GM21723 (cell line): ENCODE measurements around the gene PTDSS2.
A peak's percentile ranks its signal among the peaks of the same experiment; 100 is the strongest.
"Not testable (repeated sequence)": the region's sequence is repeated elsewhere in the genome, so short reads cannot be mapped to it uniquely, and the experiment has no call there.

Source experiments
- ATAC-seq: cut with Tn5 transposase; IDR thresholded peaks from one replicate; pipeline ENCODE4 v1.9.1; 2021; ENCODE audit warnings: mild to moderate bottlenecking, moderate library complexity; ENCODE audit not compliant: unreplicated experiment

The PTDSS2 gene

GRCh38 chr11:429931-430456, 20.1 kb upstream of the PTDSS2 start:
- ATAC-seq, result no peak

GRCh38 chr11:431921-432320, 18.2 kb upstream of the PTDSS2 start:
- no peak for ATAC-seq

- ATAC-seq, result no peak
Measured at GRCh38 chr11:432501-433100, 17.5 kb upstream of the PTDSS2 start.

- ATAC-seq, result no peak
Measured at GRCh38 chr11:433111-433510, 17.0 kb upstream of the PTDSS2 start.

GRCh38 chr11:433641-434040, 16.4 kb upstream of the PTDSS2 start:
- ATAC-seq, result no peak

- ATAC-seq, result no peak
Measured at GRCh38 chr11:434496-434895, 15.6 kb upstream of the PTDSS2 start.

GRCh38 chr11:434999-435740, 14.9 kb upstream of the PTDSS2 start:
- ATAC-seq, result not testable (repeated sequence)

GRCh38 chr11:437228-437870, 12.7 kb upstream of the PTDSS2 start:
- ATAC-seq, result no peak

GRCh38 chr11:438101-438844, 11.8 kb upstream of the PTDSS2 start:
- ATAC-seq, result no peak

- ATAC-seq, result no peak
Measured at GRCh38 chr11:439315-440064, 10.6 kb upstream of the PTDSS2 start.

- no peak for ATAC-seq
Measured at GRCh38 chr11:440065-441042, 9.7 kb upstream of the PTDSS2 start.

- no peak for ATAC-seq
Measured at GRCh38 chr11:441043-441417, 9.0 kb upstream of the PTDSS2 start.

GRCh38 chr11:441418-442274, 8.4 kb upstream of the PTDSS2 start, which contains the start of gene ANO9:
Gene ANO9 (minus strand): TSS chr11:442011. CDS start chr11:441926, 85 bp downstream.
- peak; percentile 77 for ATAC-seq

- ATAC-seq, result no peak
Measured at GRCh38 chr11:442611-443081, 7.4 kb upstream of the PTDSS2 start.

GRCh38 chr11:443542-444199, 6.4 kb upstream of the PTDSS2 start:
- no peak for ATAC-seq

- ATAC-seq, result no peak
Measured at GRCh38 chr11:444396-445144, 5.5 kb upstream of the PTDSS2 start.
